GM18858 (cell line): Measurements from ENCODE around the gene TMEM217.
"Not testable (repeated sequence)": the region's sequence is repeated elsewhere in the genome, so short reads cannot be mapped to it uniquely, and the experiment has no call there.

Experiments
- ATAC-seq: cut with Tn5 transposase; IDR thresholded peaks from one replicate; pipeline ENCODE4 v1.9.1; 2021; ENCODE audit not compliant: unreplicated experiment

The TMEM217 gene

DNA sequence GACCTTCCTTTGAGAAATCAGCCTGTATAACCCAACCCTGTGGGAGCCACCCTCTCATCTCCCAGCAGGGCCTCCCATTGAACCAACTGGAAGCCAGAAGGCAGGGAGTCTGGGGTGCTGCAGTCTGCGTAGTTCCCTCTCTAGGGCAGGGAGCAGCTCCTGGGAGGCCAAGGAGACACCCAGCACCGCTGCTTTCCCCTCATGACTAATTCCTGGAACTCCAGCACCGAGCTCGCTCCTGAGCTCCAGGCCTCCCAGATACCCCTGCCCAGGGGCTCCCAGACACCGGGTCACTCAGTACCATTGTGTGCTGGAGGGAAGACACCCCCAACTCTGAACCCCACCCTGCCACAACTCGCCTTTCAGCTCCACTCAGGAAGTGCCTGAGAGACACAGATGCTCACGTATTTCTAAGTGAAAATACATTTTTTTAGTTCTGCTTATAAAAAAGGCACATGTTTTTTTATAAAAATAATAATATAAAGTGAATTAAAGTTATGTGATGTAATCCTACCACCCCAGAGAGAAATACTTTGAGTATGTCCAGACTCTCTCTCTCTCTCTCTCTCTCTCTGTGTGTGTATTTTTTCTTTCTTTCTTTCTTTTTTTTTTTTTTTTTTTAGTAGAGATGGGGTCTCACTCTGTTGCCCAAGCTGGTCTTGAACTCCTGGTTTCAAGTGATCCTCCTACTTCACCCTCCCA, 70.5 kb downstream of the TMEM217 start:
- no peak for ATAC-seq

DNA sequence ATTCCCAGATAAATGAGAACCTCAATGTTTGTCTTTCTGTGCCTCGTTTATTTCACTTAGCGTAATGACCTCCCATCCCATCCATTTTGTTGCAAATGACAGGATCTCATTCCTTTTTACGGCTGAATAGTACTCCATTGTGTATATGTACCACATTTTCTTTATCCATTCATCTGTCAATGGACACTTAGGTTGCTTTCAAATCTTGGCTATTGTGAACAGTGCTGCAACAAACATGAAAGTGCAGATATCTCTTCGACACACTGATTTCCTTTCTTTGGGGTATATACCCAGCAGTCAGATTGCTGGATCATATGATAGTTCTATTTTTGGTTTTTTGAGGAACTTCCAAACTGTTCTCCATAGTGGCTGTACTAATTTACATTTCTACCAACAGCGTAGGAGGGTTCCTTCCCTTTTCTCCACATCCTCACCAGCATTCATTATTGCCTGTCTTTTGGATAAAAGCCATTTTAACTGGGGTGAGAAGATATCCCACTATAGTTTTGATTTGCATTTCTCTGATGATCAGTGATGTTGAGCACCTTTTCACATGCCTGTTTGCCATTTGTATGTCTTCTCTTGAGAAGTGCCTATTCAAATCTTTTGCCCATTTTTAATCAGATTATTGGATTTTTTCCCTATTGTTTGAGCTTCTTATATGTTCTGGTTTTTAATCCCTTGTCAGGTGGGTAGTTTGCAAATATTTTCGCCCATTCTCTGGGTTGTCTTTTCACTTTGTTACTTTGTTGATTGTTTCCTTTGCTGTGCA, 71.8 kb downstream of the TMEM217 start:
- ATAC-seq, result not testable (repeated sequence)

DNA sequence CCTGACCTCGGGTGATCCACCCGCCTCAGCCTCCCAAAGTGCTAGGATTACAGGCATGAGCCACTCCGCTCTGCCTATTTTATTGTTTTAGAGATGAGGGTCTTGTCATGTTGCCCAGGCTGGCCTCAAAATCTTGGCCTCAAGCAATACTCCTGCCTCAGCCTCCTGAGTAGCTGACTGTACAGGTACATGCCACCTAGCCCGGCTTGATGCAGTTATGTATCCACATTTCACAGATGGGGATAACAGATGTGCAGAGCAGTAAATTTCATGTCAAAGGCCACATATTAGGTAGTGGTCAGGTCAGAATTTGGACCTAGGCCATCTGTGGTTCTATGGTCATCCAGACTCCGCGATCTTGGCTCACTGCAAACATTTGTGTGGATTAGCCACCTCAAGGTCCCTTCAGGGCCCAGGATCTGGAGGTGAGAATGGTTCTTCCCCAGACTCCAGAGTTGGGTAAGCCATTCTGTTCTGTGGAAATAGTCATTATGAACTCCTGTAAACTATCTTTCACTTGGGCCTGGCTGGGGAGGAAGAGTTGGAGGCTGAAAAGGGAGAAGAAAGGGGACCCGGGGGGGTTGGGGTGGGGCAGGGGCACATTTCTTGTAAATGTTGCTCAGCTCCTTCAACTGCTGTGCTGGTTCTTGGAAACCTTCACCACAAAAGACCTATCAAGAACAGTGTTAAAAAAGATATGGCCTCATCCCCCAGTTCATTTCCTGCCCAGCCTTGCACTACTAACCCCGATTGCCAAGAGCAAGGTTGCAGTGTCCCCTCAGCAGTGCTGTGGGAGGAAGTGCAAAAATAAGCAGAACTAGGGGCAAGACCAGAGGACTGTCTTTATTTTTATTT, 75.0 kb downstream of the TMEM217 start:
- ATAC-seq, result no peak

DNA sequence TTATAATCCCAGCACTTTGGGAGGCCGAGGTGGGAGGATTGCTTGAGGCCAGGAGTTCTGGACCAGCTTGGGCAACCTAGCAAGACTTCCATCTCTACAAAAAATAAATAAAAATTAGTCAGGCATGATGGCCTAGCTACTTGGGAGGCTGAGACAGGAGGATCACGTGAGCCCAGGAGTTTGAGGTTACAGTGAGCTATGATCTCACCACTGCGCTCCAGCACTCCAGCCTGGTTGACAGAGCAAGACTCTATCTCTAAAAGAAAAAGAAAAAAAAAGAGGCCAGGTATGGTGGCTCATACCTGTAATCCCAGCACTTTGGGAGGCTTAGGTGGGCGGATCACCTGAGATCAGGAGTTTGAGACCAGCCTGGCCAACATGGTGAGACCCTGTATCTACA, 77.3 kb downstream of the TMEM217 start:
- ATAC-seq, result not testable (repeated sequence)

DNA sequence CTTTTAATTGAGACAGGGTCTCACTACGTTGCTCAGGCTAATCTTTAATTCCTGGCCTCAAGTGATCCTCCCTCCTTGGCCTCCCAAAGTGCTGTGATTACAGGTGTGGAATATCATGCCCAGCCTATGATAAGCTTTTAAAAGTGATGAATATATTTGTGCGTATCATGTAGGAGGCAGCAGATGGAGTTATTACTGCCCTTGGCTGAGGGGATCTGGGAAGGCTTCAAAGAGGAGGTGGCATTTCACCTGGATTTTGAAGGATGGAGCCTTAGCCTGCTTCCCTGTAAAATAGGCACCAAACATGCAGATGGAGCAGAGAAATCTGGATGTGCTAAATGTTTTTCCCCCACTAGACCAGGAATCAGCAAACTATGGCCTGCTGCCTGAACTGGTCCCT, 77.9 kb downstream of the TMEM217 start:
- no peak for ATAC-seq

DNA sequence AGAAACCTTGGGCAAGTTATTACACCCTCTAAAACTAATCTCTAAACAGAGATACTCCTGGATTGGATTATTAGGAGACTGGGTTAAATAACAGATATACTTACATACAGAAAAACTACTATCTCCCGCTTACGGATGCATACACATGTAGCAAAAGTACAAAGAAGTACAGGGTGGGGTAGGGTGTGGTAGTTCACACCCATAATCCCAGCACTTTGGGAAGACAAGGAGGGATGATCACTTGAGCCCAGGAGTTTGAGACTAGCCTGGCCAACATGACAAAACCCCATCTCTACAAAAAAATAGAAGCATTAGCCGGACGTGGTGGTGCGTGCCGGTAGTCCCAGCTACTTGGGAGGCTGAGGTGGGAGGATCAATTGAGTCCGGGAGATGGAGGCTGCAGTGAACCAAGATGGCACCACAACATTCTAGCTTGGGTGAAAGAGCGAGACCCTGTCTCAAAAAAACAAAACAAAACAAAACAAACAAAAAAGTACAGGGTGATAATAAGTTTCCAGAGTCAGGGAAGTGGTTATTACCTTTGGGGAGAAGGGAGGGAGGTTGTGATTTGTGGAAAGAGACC, 79.9 kb downstream of the TMEM217 start:
- no peak for ATAC-seq

DNA sequence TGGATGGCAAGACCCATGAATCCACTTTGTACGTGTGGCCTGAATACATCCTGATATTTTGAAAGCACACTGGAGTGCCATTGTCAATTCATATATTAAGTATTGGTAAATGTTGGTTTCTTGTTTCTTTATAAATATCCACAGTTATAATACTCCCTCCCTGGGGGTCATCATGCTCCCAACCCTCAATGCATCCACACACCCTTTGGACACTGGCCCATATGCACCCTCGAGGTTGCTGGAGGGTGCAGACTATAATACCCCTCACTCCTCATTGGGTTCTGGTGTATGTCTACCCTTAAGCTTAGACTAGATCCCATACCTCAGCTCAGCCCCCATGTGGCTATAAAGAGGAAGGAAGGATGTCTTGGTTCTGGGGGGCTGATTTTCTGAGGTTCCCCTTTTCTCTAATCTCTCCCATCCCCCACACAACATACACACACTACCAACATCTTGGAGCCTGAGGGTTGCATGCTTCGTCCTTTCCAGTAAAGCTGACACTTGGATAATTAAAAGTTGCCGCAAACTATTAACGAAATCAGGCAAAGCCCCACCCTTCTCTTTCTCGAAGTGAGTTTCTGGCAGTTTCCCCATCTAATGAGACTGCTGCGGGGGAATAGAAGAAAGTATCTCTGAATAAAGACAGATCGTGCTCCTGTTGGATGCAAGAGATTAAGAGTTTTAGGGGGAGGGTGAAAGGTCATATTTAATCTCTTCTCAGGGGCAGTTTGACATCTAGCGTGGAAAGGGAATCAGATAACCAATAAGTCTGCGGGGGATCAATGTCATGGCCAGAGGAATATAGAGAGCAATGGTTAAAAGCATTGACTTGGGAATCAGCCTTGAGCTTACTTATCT, 80.6 kb downstream of the TMEM217 start:
- no peak for ATAC-seq

DNA sequence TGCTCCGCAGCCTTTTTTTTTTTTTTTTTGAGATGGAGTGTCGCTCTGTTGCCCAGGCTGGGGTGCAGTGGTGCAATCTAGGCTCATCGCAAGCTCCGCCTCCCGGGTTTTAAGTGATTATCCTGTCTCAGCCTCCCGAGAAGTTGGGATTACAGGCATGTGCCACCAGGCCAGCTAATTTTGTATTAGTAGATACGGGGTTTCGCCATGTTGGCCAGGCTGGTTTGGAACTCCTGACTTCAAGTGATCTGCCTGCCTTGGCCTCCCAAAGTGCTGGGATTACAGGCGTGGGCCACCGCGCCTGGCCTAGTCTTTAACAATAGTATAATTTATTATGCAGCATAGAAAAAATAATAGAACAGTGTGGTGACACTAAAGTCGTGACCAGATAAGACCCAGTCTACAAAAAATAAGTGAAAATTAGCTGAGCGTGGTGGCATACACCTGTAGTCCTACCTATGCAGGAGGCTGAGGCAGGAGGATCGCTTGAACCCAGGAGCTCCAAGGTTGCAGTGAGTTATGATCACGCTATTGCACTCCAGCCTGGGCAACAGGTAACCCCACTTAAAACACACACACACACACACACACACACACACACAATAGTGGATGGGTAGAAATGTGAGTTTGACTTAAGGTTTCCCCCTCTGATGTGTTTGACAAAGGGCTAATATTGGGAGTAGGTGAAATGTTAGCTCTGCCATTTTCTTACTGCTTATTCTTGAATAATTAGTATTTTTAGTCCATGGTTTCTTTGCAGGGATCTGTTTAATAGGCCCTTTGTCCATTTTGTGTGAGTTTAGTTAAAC, 81.5 kb downstream of the TMEM217 start:
- no peak for ATAC-seq

DNA sequence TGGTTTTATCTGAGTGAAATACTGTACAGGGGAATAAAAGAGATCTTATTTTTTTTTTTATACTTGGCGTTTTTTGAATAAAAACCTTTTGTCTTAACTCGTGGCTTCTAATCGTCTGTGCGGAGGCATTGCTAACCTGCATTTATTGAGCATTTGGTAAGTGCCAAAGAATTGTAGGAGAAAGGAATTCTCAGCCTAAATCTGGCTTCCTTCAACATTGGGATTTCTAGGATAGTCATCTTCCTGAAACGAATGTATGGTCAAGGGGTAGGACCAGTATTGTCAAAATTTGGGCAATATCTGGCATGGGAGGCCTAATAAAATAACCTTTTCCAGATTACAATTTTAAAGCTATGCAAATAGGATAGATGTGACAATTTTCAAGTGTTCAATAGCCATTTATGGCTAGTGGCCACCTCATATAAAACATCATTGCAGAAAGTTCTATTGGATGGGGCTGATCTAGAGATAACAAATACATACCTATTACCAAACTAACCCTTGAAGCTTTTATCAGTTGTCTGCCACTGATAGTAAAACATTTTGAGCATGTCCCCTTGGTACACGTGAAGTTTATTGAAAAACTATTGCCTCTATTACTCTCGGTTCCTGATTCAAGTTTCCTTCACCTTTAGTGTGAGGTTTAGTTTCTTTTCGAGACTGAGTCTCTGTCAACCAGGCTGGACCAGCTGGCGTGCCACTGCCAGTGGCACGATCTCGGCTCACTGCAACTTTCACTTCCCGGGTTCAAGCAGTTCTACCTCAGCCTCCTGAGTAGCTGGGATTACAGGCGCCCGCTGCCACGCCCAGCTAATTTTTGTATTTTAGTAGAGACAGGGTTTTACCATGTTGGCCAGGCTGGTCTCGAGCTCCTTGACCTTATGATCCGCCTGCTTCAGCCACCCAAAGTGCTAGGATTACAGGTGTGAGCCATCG, 82.3 kb downstream of the TMEM217 start:
- ATAC-seq, result no peak

DNA sequence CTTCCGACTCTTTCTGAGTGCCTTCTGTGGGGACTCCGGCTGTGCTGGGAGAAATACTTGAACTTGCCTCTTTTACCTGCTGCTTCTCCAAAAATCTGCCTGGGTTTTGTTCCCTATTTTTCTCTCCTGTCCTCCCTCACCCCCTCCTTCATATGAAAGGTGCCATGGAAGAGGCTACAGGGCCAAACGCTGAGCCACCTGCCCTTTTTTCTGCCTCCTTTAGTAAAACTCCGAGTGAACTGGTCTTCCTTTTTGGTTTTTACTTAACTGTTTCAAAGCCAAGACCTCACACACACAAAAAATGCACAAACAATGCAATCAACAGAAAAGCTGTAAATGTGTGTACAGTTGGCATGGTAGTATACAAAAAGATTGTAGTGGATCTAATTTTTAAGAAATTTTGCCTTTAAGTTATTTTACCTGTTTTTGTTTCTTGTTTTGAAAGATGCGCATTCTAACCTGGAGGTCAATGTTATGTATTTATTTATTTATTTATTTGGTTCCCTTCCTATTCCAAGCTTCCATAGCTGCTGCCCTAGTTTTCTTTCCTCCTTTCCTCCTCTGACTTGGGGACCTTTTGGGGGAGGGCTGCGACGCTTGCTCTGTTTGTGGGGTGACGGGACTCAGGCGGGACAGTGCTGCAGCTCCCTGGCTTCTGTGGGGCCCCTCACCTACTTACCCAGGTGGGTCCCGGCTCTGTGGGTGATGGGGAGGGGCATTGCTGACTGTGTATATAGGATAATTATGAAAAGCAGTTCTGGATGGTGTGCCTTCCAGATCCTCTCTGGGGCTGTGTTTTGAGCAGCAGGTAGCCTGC, 83.2 kb downstream of the TMEM217 start:
- ATAC-seq, result no peak

DNA sequence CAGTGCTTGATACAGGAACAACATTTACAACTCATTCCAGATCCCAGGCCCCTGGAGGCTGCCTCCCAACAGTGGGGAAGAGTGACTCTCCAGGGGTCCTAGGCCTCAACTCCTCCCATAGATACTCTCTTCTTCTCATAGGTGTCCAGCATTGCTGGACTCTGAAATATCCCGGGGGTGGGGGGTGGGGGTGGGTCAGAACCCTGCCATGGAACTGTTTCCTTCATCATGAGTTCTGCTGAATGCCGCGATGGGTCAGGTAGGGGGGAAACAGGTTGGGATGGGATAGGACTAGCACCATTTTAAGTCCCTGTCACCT, 83.8 kb downstream of the TMEM217 start:
- ATAC-seq, result no peak

DNA sequence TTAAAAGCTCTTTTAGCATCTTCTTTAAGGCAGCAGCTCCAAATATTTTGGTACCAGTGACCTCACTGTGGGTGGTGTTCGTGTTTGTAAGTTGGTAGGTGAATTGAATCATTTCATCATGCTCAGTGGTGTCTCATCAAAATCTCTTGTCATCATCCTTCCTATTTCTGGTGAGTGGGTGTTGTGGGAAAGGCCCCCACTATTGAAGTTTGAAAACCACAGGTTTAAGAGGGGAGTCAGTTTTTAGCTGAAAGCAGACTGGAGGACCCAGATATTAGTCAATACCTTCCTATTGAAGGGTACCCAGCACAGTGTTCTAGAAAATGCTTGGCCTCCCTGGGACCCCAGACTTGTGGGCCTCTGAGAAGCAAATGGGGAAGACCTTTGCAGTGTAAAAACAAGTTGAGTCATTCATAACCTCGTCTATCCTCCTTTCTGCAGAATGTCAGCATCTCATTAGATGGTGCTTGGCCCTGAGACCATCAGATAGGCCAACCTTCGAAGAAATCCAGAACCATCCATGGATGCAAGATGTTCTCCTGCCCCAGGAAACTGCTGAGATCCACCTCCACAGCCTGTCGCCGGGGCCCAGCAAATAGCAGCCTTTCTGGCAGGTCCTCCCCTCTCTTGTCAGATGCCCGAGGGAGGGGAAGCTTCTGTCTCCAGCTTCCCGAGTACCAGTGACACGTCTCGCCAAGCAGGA, 84.3 kb downstream of the TMEM217 start:
- no peak for ATAC-seq

DNA sequence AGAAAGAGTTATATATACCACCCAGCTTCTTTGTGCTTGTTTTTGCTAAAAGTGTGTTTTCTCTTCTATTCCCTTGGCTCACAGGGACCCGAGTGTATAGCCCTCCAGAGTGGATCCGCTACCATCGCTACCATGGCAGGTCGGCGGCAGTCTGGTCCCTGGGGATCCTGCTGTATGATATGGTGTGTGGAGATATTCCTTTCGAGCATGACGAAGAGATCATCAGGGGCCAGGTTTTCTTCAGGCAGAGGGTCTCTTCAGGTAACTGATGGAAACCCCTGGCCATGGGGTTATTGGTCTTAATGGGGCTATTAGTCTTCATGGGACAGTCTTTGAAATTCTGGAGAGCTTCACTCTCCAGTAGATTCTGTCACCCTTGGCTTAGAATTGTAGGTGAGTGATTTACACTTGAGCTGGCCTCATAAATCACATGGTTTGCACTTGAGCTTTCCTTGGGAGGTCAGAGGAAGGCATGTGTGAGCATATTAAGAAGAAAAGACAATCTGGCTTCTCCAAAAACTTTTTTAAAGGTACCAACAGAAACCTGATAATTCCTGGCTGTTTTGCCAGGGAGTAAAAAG, 84.9 kb downstream of the TMEM217 start:
- ATAC-seq, result no peak

DNA sequence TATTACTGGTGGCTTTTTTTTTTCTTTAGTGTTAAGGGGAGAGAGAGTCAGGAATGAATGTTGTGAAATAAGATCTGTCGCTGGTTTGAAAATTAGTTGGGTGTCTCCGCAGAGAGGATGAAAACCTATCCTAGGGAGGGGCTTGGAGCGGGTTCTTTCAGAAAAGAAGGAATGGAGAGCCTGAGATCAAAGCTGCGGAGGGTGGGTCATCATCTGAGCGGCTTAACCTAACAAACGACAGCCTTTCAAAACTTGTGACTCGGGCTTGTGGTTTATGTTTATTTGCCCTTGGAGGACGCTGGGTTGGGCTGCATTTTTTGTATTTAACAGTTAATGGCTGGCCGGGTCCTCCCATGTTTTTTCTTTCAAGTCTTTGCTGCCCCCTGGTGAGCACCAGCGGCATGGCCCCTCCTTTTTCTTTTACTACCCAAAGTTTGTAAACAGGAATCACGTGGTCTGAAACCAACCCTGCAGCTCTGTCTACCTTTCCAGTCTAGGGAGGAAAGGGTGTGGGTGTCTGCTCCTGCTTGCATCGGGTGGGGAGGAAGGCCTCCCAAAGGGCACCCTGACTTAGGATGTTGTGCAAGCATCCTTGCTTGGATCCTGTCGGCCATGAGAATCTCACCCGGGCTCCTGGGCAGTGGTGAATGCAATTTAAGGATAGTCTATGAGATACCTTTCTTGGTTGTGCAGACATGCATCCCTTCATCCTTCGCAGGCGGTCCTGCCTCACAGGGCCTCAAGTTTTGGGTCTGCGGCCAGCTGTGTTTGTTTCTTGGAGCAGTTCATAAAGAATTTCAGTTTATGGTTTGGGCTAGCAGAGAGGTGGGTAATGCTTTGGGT, 85.8 kb downstream of the TMEM217 start:
- no peak for ATAC-seq

DNA sequence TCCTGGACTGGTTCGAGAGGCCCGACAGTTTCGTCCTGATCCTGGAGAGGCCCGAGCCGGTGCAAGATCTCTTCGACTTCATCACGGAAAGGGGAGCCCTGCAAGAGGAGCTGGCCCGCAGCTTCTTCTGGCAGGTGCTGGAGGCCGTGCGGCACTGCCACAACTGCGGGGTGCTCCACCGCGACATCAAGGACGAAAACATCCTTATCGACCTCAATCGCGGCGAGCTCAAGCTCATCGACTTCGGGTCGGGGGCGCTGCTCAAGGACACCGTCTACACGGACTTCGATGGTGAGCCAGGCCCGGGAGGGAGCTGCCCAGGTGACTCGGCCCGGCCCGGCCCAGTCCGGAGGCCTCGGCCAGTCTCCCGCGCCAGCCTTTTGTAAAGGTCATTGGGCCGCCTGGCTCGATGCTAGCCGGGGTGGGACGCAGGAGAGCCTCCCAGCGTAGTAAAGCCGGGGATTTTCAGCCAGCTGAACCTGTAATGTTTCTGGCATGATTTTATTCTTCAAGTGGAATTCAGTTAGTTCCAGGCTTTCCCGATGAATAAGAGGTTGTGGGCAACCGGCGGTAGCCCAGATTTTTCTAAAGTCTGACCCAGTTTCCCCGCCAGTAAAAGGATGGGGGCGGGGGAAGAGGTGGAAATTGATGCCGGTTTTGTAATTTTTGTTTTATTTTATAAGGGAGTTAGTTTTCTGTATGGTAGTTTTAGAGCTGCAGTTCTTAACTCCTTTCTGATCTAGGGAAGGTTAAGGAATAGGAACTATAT, 86.6 kb downstream of the TMEM217 start:
- ATAC-seq, result no peak
